HG03457 (cell line): ENCODE results near the gene TLR5.
A peak's percentile ranks its signal among the peaks of the same experiment; 100 is the strongest.

Experiments
- ATAC-seq: cut with Tn5 transposase; IDR thresholded peaks from one replicate; pipeline ENCODE4 v1.9.1; 2021; ENCODE audit warnings: moderate number of reproducible peaks; ENCODE audit not compliant: unreplicated experiment

The TLR5 gene

GRCh38 chr1:223152399-223152798 lies 9.4 kb upstream of the TLR5 start:
- no peak for ATAC-seq

DNA sequence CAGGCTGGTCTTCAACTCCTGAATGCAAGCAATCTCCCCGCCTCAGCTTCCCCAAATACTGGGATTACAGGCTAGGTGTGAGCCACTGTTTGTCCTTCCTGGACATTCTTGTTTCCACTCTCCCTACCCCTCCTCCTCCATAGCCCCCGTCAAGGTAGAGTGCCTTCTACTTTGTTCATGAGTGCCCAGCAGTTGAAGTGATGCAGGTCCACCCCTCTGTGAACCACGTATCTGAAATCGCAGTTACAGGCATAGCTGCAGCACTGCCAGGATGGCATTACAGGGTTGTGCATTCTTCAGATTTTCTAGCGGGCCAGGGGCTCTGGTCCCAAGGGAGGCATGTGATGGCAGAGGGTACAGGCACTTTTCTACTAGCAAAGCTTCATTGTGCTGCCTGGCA lies 7.4 kb upstream of the TLR5 start:
- no peak for ATAC-seq

- ATAC-seq: no peak
Observed at GRCh38 chr1:223147873-223148272, 4.8 kb upstream of the TLR5 start.

- no peak for ATAC-seq
Observed at GRCh38 chr1:223147409-223147808, 4.4 kb upstream of the TLR5 start.

GRCh38 chr1:223146745-223147144 lies 3.7 kb upstream of the TLR5 start:
- ATAC-seq: no peak

DNA sequence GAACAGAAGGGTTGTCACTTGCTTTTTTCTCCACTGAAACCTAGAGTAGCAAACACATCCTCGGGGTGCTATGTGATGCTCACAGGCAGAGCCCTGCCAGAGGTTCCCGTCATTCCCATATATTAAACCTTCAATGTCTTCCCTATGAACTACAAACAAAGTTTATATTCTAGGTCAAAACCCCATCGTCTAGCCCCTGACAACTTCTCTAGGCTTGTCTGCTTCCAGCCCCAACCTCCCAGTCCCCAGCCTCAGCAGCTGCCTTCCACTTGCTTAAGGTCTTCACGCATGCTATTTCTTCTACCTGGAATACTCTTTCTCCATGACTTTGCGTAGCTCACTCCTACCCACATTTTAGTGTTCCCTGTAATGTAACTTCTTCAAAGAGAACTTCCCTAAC lies 1.9 kb upstream of the TLR5 start:
- ATAC-seq: no peak

- ATAC-seq: no peak
Observed at GRCh38 chr1:223144431-223144830, 1.4 kb upstream of the TLR5 start.

GRCh38 chr1:223143537-223144248 lies 645 bp upstream of the TLR5 start:
- no peak for ATAC-seq

DNA sequence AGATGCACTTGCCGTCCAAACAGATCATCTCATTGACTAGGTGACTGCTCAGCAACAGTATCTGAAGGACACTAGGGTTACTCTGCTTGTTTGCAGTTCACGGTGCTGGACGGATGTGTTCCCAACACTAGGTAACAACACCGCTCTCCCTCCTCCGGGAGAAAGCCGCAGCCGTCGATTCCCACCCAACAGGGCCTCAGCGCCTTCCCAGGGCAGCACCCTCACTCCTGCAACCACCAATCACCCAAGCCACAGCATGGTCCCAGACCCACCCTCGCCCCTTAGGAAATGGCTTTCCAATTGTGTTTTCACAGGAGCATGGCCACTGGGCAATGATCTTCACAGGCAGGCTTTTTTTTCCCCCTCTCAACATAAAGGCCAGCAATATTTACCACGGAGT lies 779 bp downstream of the TLR5 start:
- no peak for ATAC-seq

- no peak for ATAC-seq
Observed at GRCh38 chr1:223140611-223141405, 2.2 kb downstream of the TLR5 start.

DNA sequence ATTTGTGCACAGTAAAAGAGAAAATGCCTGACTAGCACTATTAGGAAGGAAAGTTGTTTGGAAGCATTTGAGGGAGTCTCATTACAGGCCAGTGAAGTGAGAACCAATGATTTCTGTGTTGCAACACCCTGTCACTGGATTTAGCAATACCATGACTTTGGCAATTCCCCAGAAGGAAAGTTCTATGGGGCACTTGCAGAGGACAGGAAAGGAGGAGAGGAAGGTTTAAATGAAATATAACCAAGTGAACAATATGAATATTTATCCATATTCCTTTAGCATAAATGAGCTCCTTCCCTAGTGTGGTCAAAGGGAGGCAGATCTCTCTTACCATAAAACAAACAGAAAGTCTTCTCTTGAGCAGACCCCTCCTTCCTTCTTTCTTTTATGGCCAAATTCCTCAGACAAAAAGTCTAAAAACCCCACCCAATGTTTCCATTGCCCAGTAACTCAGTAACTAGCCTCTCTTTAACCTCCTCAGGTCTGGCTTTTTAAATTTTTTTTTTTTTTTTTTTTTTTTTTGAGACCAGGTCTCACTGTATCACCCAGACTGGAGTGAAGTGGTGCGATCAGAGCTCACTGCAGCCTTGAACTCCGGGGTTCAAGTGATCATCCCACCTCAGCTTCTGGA lies 5.5 kb downstream of the TLR5 start:
- ATAC-seq: no peak

GRCh38 chr1:223136086-223136485 lies 7.0 kb downstream of the TLR5 start:
- no peak for ATAC-seq

- ATAC-seq: no peak
Observed at GRCh38 chr1:223135176-223135942, 7.7 kb downstream of the TLR5 start.

- peak; percentile 70 for ATAC-seq
Observed at GRCh38 chr1:223133824-223134435, 9.1 kb downstream of the TLR5 start.

DNA sequence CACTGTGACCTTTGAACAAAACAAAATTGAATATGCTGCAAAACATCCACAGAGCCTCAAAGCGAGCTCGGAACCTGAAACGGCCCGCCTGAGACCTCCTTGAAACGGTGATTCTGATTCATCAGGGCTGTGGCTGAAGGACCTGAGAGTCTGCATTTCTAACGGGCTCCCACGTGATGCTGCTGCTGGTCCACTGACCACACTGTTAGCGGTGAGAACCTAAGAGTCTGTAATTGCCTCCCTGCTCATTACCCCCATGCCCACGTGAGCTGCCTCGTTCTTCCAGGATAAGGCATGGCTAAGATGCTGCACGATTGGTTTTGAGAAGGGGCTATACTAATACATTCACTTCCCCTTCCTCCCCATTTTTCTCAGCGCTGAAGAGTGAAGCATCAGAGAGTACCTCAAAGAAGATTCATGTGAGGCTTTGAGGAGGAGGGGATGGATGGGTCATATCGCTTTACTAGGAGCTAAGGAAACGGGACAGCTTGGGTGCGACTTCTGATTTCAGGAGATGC lies 9.7 kb downstream of the TLR5 start:
- no peak for ATAC-seq

GRCh38 chr1:223129229-223129901 lies 13.7 kb downstream of the TLR5 start:
- no peak for ATAC-seq

- ATAC-seq: no peak
Observed at GRCh38 chr1:223126741-223127140, 16.3 kb downstream of the TLR5 start.

DNA sequence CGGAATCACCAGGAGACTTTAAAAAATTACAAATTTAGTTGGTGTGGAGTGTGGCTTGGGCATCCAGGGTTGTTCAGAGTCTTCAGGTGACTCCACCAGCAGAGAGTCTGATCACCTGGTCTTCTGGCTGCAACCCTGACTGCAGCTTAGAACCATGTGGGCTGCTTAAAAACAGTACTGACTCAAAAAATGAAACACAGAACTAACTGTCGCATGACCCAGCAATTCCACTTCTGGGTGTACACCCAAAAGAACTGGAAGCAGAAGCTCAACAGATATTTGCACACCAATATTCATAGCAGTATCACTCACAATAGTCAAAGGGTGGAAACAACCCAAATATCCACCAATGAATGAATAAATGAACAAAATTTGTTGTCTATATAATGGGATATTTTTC lies 17.3 kb downstream of the TLR5 start:
- ATAC-seq: no peak

GRCh38 chr1:223123011-223123610 lies 19.9 kb downstream of the TLR5 start:
- ATAC-seq: no peak

- ATAC-seq: no peak
Observed at GRCh38 chr1:223118418-223118817, 24.6 kb downstream of the TLR5 start.
